K562 (cell line): ENCODE results near the gene UGT1A6. TPM values are rescaled to one million over a fixed set of nuclear protein-coding genes. Genes with fewer than 3 reads are reported as not detected.

Experiments
- ATAC-seq: fragments of 200-7000 bp; cut with Tn5 transposase; 3 replicates; pipeline ENCODE4 v1.9.1; 2020; ENCODE audit warnings: moderate library complexity
- BruUV-seq: library from RNA; stranded (reverse); fragments of 400-500 nt; replicated peaks from 2 replicates; lab custom pipeline; 2021; lab: Mats Ljungman, UMichigan
- CTCF ChIA-PET: fragments of 300-600 bp; formaldehyde crosslinking; extraction: SDS; loops from one replicate; lab custom pipeline; 2021; ENCODE audit warnings: low intra/inter-chr PET ratio; lab: Yijun Ruan, JAX
- POLR2A ChIA-PET: fragments of 300-600, 350-650 bp; sonication (Branson Sonifier 250); formaldehyde crosslinking; extraction: SDS; loops from one replicate; lab custom pipeline; 2021; ENCODE audit warnings: antibody characterized with exemption, inconsistent platforms; lab: Yijun Ruan, JAX
- DNase-seq, 4 experiments: peaks; one replicate each; pipeline versions ENCODE4 v3.0.0 to v3.0.0-alpha.2; 2011 to 2018; ENCODE audit warnings: low spot score in 3 of 4, mixed read lengths in 3 of 4; ENCODE audit errors: extremely low read depth in 1 of 4
- FAIRE-seq: peaks from 2 replicates; lab custom pipeline; 2011; peaks lifted over from hg19 to GRCh38; lab: Jason Lieb, UNC
- H2AFZ ChIP-seq: 2 replicates; pipeline ENCODE4 v1.6.0; 2011; ENCODE audit warnings: low read depth, low read length, control low read depth, inconsistent platforms
- H3K27ac ChIP-seq: fragments of 200-600 bp; 3 replicates; pipeline ENCODE4 v1.8.0; 2011; ENCODE audit warnings: low read depth, mild to moderate bottlenecking, control low read depth, inconsistent platforms, low read length, moderate library complexity, mixed read lengths; ENCODE audit errors: extremely low read depth
- H3K27me3 ChIP-seq, 2 experiments: fragments of 300-600 bp in 1 of 2; 2 replicates in 1 of 2; 3 replicates in 1 of 2; pipeline versions ENCODE4 v1.6.0 to v1.8.0; 2011; ENCODE audit warnings: inconsistent platforms in 2 of 2, low read length in 2 of 2, mild to moderate bottlenecking in 1 of 2, mixed read lengths in 1 of 2, moderate library complexity in 1 of 2; ENCODE audit not compliant: control insufficient read depth in 2 of 2, insufficient read depth in 2 of 2
- H3K36me3 ChIP-seq: fragments of 300-600 bp; 3 replicates; pipeline ENCODE4 v1.8.0; 2011; ENCODE audit warnings: mild to moderate bottlenecking, low read length, inconsistent platforms; ENCODE audit not compliant: control insufficient read depth, insufficient read depth
- H3K4me1 ChIP-seq, 2 experiments: fragments of 200-600 bp in 1 of 2; replicated peaks in 1 of 2; 2 replicates in 1 of 2; 3 replicates in 1 of 2; pipeline versions ENCODE4 v1.5.1 to v1.8.0; 2011; ENCODE audit warnings: inconsistent platforms in 2 of 2, low read length in 2 of 2, mild to moderate bottlenecking in 1 of 2, mixed read lengths in 1 of 2, moderate library complexity in 1 of 2; ENCODE audit not compliant: control insufficient read depth in 2 of 2, insufficient read depth in 2 of 2
- H3K4me2 ChIP-seq: 2 replicates; pipeline ENCODE4 v1.6.1; 2011; ENCODE audit warnings: low read length, control low read depth, inconsistent platforms, mixed read lengths; ENCODE audit not compliant: insufficient read depth
- H3K4me3 ChIP-seq: fragments of 200-600 bp; sonication (generic), shearing (Covaris generic); 2 replicates; pipeline ENCODE4 v1.5.1; 2016; ENCODE audit warnings: control low read depth, inconsistent platforms
- H3K79me2 ChIP-seq: fragments of 200-600 bp; 3 replicates; pipeline ENCODE4 v1.8.0; 2011; ENCODE audit warnings: low read length, inconsistent platforms; ENCODE audit not compliant: control insufficient read depth, insufficient read depth
- H3K9ac ChIP-seq, 2 experiments: 2 replicates each; pipeline versions ENCODE4 v1.6.0 to v1.6.1; 2011; ENCODE audit warnings: low read depth in 2 of 2, low read length in 2 of 2, control low read depth in 1 of 2, inconsistent platforms in 1 of 2, mild to moderate bottlenecking in 1 of 2, mixed read lengths in 1 of 2; ENCODE audit not compliant: insufficient read depth in 1 of 2
- H3K9me1 ChIP-seq: one replicate; pipeline ENCODE4 v1.6.0; 2011; ENCODE audit warnings: inconsistent platforms, mild to moderate bottlenecking, low read length, moderate library complexity; ENCODE audit not compliant: control insufficient read depth, insufficient read depth
- H3K9me3 ChIP-seq: replicated peaks from 2 replicates; pipeline ENCODE4 v1.5.1; 2011; ENCODE audit warnings: low read depth, low read length, inconsistent platforms; ENCODE audit not compliant: control insufficient read depth, insufficient read depth
- H4K20me1 ChIP-seq: replicated peaks from 2 replicates; pipeline ENCODE4 v1.6.1; 2011; ENCODE audit warnings: low read length, inconsistent platforms, mixed read lengths; ENCODE audit not compliant: control insufficient read depth, insufficient read depth
- ARID2 ChIP-seq: fragments of 450-650 bp; IDR thresholded peaks from 2 replicates; pipeline ENCODE4 v1.6.1; 2017; ENCODE audit warnings: antibody characterized with exemption, mild to moderate bottlenecking
- BRCA1 ChIP-seq, 2 experiments: fragments of 450-650 bp in 1 of 2; sonication (generic) in 1 of 2; formaldehyde crosslinking in 1 of 2; IDR thresholded peaks; 2 replicates each; pipeline versions ENCODE4 v1.5.0 to v1.6.1; 2017 to 2020; ENCODE audit warnings: mild to moderate bottlenecking in 1 of 2, missing genetic modification reagents in 1 of 2
- CREBBP ChIP-seq: IDR thresholded peaks from one replicate; pipeline ENCODE4 v1.6.1; 2012; ENCODE audit warnings: low read depth, mild to moderate bottlenecking, control low read depth, inconsistent platforms, low read length
- NRF1 ChIP-seq, 2 experiments: fragments of 450-650 bp; IDR thresholded peaks in 1 of 2; conservative IDR thresholded peaks in 1 of 2; 2 replicates each; pipeline ENCODE4 v1.6.1; 2014; ENCODE audit warnings: mild to moderate bottlenecking in 2 of 2
- RBBP5 ChIP-seq: fragments of 200-600 bp; sonication (generic); IDR thresholded peaks from 2 replicates; pipeline ENCODE4 v1.6.1; 2012; ENCODE audit warnings: borderline replicate concordance, mild to moderate bottlenecking, low read length, control low read depth, inconsistent platforms; ENCODE audit not compliant: insufficient read depth, poor library complexity, severe bottlenecking
- SREBF1 ChIP-seq: fragments of 150-350 bp; IDR thresholded peaks from 2 replicates; pipeline ENCODE4 v1.6.1; 2014; ENCODE audit warnings: antibody characterized with exemption, low read depth, low read length, borderline replicate concordance
- in situ Hi-C: fragments of 300-500 bp; cut with MboI; formaldehyde crosslinking; loops from 4 replicates; pipeline ENCODE4 v1.15.0; 2018; ENCODE audit warnings: inconsistent platforms, mixed read lengths
- intact Hi-C: fragments of 100-400 bp; cut with micrococcal nuclease; formaldehyde crosslinking; loops from 2 replicates; pipeline ENCODE4 v1.14.2; 2022
- polyA plus RNA-seq, 8 experiments: library from polyadenylated mRNA; depleted of rRNA in 4 of 8; stranded (reverse) in 5 of 8; unstranded in 3 of 8; fragments of >200 nt; fragmentation: Nextera tagmentation in 2 of 8; fragmentation: Illumina TruSeq in 1 of 8; extraction: Ambion mirVana in 2 of 8; extraction: Trizol in 1 of 8; gene quantifications; 2 replicates each; pipeline versions ENCODE4 v1.2.1 to v1.2.3, GENCODE V29; 2011 to 2014; ENCODE audit warnings: inconsistent platforms in 1 of 8, missing spikeins in 1 of 8
- total RNA-seq, 7 experiments: library from RNA; depleted of rRNA in 6 of 7; stranded (reverse); fragments of >200 nt in 6 of 7; fragmentation: Illumina TruSeq in 2 of 7; extraction: Trizol in 2 of 7; gene quantifications; 2 replicates each; pipeline versions ENCODE4 v1.2.1 to v1.2.3, GENCODE V29; 2011 to 2021; ENCODE audit warnings: low replicate concordance in 1 of 7
- TF ChIP-seq, protein P1 (sequence below): fragments of 250-450 bp; sonication (Bioruptor Pico); IDR thresholded peaks from 2 replicates; pipeline ENCODE4 v1.4.0; 2020

Gene UGT1A6
- total and polyA plus RNA-seq, 9 of the 15 experiments (the other 6 are each of a cell fraction or from before 2014, with no cell fraction given), result not detected

DNA sequence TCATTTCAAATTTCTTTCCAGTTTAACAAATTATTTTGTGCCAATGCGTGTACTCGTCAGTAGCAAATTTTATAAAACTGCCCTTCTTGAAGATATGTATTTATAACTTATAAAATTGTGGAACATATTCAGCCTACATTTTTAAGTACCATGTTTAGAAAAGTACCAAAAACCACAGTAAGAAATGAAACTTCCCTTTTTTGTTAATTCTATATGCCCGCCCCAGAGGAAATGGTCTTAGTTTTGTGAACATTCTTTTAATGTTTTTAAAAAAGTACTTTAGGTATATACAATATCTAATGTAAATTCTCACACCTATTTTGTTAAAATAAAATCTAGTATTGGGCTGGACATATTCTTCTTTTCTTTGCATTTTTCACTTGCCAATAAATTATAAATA is 19.8 kb upstream of the UGT1A6 start (continued):
- TF ChIP-seq ARID2, result no peak
- no peak for TF ChIP-seq CREBBP
- no peak for TF ChIP-seq BRCA1 (IDR thresholded peaks at IDR 0.05)
- no peak for TF ChIP-seq BRCA1 (CRISPR knock-in tag; IDR thresholded peaks at IDR 0.05)
- TF ChIP-seq, protein P1, sequence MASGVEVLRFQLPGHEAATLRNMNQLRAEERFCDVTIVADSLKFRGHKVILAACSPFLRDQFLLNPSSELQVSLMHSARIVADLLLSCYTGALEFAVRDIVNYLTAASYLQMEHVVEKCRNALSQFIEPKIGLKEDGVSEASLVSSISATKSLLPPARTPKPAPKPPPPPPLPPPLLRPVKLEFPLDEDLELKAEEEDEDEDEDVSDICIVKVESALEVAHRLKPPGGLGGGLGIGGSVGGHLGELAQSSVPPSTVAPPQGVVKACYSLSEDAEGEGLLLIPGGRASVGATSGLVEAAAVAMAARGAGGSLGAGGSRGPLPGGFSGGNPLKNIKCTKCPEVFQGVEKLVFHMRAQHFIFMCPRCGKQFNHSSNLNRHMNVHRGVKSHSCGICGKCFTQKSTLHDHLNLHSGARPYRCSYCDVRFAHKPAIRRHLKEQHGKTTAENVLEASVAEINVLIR, result no peak
- TF ChIP-seq RBBP5, result no peak

GRCh38 chr2:233673896-233674295 is 18.8 kb upstream of the UGT1A6 start:
- Histone ChIP-seq H3K79me2 (no peaks in the 10 kb centered on the region), H3K4me3 (no peak overlapping the region), H3K36me3 (no peaks in the 10 kb centered on the region), H3K4me2 (no peak overlapping the region), H3K9me3 (no peaks in the 10 kb centered on the region), H3K27me3 (no peaks in the 10 kb centered on the region), H3K9ac (no peak overlapping the region), H2AFZ (no peak overlapping the region), H4K20me1 (no peaks in the 10 kb centered on the region), H3K9me1 (no peaks in the 10 kb centered on the region), H3K4me1 (no peaks in the 10 kb centered on the region), H3K27ac (no peak overlapping the region)
- BruUV-seq, result no TSS peak
- POLR2A ChIA-PET, result no interaction called here
- DNase-seq (no peak), ATAC-seq (no peak), FAIRE-seq (no peak)
- TF ChIP-seq SREBF1 (no peak), NRF1 (conservative IDR thresholded peaks at IDR 0.05 in 1 of 2, IDR thresholded peaks at IDR 0.05 in 1 of 2) (no peak)
- intact Hi-C loops, result no loop called here
- in situ Hi-C loops, result no loop called here
- CTCF ChIA-PET, result no interaction called here
